ENCODE results near the gene UBE2I.

DNA sequence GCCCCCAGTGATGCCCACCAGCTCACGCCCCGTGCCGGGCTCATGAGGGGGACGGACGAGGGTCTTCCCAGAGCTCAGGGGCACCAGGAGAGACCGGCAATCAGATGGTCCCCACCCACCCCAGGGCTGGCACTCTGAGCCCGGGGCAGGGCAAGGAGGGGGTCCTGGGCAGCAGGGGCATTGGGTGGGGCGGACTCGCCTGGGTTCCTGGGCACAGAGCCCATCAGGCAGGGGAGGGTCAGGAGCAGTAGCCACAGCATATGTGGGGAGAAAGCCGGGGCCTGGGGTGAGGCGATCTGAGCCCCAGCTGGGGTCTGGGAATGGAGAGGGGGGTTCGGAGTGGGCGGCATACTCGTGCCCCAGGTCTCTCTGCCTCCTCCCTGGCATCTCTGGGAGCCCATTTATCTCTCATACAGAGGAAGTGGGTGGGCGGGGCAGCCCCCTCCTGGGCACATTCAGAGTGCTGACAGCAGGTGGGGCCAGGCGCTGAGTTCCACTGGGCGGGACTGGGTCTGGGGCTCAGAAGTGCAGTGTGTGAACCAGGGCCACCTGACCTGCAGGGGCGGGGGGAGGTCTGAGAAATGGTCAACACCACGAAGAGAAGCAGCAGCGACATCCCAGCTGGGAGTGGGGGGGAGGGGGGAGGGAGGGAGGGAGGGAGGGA, 20.5 kb upstream of the UBE2I start:
- TF ChIP-seq, protein P1, sequence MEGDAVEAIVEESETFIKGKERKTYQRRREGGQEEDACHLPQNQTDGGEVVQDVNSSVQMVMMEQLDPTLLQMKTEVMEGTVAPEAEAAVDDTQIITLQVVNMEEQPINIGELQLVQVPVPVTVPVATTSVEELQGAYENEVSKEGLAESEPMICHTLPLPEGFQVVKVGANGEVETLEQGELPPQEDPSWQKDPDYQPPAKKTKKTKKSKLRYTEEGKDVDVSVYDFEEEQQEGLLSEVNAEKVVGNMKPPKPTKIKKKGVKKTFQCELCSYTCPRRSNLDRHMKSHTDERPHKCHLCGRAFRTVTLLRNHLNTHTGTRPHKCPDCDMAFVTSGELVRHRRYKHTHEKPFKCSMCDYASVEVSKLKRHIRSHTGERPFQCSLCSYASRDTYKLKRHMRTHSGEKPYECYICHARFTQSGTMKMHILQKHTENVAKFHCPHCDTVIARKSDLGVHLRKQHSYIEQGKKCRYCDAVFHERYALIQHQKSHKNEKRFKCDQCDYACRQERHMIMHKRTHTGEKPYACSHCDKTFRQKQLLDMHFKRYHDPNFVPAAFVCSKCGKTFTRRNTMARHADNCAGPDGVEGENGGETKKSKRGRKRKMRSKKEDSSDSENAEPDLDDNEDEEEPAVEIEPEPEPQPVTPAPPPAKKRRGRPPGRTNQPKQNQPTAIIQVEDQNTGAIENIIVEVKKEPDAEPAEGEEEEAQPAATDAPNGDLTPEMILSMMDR (IDR thresholded peaks at IDR 0.05), result no peak
- no peak for TF ChIP-seq ZFX (IDR thresholded peaks at IDR 0.05; ENCODE audit: borderline replicate concordance)
